HG03039 (cell line): Measurements from ENCODE around the gene NAA80.
A peak's percentile ranks its signal among the peaks of the same experiment; 100 is the strongest.

Source experiments
- ATAC-seq: cut with Tn5 transposase; IDR thresholded peaks from one replicate; pipeline ENCODE4 v1.9.1; 2021; ENCODE audit warnings: mild to moderate bottlenecking, moderate library complexity; ENCODE audit not compliant: unreplicated experiment

Gene NAA80

DNA sequence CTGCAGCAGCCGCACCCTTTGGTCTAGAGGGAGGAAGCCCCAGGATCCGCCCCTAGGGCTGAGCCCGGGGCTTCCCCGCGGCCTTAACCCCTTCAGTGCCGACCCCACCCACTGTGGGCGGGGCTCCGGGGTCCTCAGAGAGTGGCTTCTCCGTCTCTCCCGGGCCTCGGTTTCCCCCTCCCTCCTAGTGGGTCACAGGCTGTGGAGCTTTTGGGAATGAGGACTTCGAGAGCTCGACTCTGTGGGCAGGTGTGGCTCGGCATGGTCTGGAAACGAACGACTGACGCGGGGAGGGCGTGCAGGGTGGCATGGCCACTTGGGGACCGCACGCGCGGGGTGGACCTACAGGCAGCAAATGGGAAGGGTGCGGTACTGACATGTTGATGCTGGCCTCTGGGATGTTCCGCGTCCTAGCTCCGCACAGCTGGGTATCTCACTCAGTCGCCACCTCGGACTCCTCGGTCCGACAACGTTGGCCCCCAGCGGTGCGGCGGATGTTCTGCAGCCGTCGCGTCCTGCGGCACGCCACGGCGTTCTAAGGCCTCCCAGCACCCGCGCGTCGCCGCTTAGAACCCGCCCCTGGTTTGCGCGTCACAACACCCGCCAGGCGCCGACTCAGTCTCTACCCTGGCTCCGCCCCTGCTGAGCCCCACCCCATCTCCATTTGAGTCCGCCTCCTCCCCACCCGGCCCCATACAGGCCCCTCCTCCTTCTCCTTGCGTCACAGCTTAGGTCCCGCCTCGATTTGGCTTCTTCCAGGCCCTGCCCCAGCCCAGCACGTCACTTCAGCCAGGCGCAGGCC, at the start of gene NAA80, which contains the start of gene HYAL3:
NAA80 (minus strand) TSS at position 570 of the 802 bp plus-strand sequence. CDS start 1,942 bp downstream, outside the sequence.
HYAL3 (minus strand) TSS at position 570 of the 802 bp plus-strand sequence. CDS start 3,803 bp downstream, outside the sequence.
- ATAC-seq, result peak; percentile 77

DNA sequence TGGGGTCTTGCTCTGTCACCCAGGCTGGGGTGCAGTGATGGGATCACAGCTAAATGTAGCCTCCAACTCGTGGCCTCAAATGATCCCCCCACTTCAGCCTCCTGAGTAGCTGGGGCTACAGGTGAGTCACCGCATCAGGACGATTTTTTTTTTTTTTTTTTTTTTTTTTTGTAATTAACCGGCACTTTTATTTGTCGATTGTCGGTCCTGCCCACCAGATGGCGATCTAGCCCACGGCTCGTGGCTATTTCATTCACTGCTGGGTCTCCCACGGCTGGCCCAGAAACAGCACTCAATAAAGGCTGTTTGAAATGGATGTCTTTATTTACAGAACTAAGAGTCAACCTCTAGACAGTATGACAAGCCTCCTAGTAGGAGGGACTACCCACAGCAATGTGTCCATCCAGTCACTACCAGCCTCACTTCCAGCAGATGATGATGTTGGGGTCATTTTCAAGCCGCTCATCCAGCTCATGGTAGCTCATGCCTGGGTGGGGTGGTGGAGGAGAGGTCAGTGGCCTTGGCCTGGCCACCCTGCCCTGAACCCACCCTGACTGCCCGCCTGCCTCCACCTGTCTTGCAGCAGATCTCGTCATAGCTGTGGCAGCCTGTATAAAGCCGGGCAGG, 48.1 kb upstream of the NAA80 start:
- ATAC-seq, result no peak

- no peak for ATAC-seq
Observed at GRCh38 chr3:50345586-50346234, 46.5 kb upstream of the NAA80 start, which contains the start of gene ZMYND10. Gene ZMYND10, minus strand, starts transcription at chr3:50345732. Its CDS starts 153 bp downstream, at chr3:50345579.

DNA sequence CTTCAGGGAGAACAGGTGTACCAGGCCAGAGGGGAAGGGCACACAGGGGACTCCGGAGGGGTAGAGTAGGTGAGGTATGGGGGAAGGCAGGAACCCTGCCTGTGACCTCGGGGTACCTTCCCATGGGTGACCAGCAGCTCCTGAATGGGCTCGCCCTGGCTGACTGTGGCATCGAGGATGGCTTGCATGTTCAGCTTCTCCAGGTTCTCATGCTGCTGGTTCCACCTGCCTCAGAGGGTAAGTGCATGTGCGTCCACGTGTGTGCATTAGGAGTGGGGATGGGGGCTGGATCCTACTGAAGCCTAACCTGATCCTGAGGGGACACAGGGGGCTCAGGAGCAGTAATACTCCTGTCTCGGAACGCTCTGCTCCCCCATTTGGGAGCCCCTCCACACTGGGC, 45.8 kb upstream of the NAA80 start:
- ATAC-seq, result no peak

DNA sequence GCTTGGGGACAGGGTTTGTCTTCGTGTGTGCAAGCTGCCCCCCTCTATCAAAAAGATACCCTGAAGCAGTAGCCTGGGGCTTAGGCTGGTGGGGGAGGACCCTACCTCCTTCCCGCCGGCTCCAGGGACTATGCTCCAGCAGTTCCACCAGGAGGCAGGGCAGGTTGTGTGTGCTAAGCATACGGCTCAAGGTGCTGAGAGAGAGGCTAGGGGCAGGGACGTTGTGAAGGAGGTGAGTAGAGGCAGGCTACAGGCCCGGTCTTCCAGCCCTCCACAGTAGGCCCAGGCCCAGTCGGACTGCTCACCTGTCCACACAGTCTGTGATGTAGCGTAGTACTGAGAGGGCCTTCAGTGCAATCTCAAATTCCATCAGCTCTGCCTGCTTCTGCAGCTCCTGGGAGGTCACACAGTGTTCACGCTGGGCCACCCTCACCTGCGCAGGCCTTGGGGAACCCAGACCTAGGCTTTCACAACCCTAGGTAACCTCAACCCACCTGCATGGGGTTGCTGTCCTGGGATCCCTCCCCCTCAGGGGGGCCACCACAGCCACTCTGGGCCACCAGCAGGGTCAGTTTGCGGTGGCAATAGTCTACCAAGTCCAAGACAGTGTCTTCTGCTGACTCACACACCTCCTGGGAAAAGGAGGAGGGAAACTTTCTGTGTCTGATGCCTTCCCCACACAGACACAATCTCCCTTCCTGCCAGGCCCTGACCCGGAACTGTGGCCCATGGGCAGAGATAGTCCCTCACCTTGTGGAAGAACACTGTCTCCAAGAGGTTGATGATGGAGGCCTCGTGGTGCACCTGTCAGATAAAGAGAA, 43.8 kb upstream of the NAA80 start:
- ATAC-seq, result no peak

DNA sequence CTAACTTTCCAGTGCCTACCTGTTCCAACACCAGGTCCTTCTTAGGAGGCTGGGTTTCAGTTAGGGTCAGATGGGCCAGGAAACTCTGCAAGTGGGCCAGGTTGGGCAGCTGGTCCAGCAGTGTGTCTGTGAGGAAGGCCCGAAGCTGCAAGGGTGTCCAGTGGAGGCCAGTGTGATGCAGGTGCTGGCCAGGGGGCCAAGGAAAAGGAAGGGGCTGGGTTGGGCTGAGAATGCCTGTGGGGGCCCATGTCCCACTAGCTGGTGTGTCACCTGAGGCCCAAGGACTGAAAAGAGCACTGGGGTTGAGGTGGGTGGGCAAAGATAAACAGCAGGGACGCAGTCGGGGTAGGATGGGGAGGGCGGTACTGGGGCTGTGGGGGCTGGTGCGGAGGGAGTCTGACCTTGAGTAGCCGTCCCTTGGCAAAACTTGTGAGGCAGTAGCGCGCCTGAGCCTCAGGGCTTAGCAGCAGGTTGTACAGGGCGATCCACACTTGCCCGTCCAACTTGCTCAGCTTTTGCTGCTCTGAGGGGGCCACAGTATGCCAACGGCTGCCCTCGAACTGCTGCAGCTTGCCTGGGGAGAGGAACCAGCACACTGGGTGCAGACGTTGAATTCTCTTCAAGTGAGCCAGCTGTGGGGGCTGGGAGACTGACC, 42.9 kb upstream of the NAA80 start:
- no peak for ATAC-seq

- no peak for ATAC-seq
Observed at GRCh38 chr3:50341537-50341936, 42.3 kb upstream of the NAA80 start.

DNA sequence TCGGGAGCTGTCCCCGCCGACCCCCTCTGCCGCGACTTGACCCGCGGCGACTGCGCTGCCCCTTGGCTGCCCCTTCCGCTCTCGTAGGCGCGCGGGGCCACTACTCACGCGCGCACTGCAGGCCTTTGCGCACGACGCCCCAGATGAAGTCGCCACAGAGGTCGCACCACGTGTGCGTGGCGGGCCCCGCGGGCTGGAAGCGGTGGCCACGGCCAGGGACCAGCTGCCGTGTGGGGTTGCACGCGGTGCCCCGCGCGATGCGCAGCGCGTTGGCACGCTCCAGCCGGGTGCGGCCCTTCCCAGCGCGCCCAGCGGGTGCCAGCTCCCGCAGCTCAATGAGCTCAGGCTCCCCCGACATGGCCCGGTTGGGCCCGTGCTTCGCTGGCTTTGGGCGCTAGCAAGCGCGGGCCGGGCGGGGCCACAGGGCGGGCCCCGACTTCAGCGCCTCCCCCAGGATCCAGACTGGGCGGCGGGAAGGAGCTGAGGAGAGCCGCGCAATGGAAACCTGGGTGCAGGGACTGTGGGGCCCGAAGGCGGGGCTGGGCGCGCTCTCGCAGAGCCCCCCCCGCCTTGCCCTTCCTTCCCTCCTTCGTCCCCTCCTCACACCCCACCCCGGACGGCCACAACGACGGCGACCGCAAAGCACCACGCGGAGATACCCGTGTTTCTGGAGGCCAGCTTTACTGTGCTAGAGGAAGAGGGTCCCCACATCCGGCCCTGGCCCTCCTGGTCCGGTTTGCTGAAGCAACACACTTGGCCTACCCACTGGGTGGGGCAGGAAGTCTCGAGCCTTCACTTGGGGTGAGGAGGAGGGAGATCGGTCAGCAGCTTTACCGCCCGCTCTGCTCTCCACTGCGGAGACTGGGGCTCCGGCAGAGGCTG, 41.5 kb upstream of the NAA80 start, which contains the start of gene RASSF1:
RASSF1 (minus strand) TSS at position 389 of the 882 bp plus-strand sequence; CDS start at position 358, 31 bp downstream.
- ATAC-seq, result no peak

- ATAC-seq, result no peak
Observed at GRCh38 chr3:50340147-50340447, 40.9 kb upstream of the NAA80 start.

DNA sequence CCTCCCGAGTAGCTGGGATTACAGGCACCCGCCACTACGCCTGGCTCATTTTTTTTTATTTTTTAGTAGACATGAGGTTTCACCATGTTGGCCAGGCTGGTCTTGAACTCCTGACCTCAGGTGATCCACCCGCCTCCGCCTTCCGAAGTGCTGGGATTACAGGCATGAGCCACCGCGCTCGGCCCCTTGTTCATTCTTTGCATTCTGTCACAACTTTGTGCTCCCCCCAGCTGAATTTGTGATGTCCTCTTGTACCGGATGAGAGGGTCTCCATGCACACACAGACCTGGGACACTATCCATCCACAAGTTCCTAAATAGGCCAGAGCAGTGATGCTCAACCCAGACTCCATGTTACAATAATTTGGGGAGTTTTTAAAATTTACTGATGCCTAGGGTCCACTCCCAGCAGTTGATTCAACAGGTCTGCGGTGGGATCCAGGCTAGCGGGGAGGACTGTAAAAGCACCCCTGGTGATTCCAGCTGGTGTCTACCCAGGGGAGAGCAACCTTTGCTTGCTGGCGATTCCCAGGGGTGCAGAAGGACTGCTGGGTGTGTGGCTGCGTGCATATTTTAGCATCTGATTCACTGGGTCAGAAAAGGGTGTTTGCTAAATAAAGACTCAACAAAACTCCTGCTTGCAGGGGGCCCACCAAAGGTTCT, 40.4 kb upstream of the NAA80 start:
- no peak for ATAC-seq

DNA sequence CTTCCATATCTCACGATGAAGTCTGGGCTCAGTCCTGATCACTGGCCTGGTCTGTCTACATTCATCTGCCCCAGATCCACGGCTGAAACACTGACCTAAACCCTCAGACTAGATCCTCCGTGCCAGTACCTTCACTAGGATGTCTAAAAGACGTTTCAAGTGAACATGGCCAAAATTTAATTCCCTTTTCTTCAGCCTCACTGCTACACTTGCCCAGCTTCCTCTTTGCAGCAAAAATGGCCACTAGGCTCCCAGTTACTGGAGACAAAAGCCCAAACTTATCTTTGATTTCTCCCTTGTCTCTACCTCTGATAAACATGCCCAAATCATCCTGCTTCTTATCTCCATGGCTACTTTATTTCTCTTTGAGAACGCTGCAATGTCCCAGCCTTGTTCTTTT, 39.8 kb upstream of the NAA80 start:
- ATAC-seq, result no peak

DNA sequence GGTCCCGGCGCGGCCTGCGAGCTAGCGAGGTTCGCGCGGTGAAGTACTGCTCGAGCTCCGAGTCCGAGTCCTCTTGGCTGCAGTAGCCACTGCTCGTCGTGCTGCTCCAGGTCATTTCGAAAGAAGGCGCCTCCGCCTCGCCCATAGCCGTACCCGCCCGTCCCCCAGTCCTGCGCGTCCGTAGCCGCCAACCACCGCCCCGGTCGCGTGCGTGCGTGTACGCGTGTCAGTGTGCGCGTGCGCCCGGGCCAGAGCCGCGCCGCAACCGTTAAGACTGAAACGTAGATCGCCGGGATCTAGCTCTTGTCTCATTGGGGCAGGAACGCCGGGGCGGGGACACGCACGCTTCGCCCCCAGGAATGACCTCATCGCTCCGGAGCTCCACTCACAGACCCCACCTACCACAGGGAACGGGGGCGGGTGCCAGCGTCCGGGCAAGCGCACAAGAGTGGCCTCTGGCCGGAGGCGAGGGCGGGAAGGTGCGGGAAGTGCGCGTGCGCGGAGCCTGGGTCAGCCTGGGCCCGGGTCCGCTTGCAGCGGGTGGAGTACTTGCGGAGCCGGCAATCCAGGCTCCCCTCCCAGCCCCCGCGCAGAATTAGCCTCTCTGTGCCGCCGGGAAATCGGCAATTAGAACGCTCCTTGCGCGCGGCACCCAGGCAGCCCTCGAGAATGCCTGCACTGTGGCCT, 38.1 kb upstream of the NAA80 start:
- peak; percentile 70 for ATAC-seq

- ATAC-seq, result peak; percentile 34
Observed at GRCh38 chr3:50336452-50337174, 37.4 kb upstream of the NAA80 start.

DNA sequence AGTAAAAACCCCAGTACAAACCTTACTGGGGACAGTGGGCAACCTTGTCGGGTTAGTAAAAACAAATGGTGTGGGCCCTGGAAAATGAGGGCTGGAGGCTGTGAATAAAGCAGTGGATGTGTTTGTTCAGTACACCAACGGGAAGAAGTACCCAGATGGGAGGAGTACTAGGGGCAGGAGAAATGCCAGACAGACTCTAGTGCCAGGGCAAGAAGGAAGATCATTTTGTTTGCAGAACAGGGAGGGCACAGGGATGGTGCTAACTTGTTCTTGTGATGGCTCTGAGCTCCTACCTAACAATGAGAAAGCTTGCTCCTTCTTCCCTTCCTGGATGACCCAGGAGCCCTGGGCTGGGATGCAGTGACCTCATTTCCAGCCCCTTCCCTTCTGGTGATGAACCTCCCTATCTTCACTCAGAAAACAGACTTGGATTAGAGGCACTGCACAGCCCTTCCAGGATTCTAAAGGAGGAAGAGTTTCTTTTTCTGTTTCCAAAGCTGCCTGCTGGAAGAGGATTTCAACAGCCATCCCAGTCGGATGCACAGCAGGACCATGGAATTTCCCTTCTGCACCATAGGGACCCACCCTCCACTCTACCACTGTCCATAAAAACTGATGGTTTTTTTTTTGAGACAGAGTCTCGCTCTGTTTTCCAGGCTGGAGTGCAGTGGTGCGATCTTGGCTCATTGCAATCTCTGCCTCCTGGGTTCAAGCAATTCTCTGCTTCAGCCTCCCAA, 35.3 kb upstream of the NAA80 start:
- no peak for ATAC-seq

DNA sequence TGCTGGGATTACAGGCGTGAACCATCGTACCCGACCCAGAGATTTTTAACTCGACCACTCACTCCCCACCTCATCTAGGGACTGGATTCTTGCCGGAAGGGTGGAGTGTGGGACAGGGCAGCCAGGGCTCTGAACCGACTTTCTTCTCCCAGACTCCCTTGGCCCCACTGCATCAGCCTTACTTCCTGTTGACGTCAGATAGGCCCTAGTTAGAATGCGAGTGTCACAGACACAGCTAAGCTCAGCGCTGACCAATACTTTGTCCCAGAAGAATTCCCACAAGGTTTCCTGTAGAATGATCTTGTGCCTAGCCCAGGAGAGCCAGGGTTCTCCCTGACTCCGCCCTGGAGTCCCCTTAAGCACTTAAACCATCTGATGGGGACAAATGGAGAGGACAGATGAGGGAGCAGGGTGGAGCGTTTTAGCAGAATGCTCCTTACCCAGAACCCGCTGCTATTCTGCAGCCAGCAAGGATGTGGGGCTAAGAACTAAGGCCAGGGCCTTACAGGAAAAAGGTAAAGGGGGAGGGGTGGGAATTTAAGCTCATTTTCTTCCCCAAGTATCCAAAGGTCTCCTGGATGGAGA, 34.6 kb upstream of the NAA80 start:
- no peak for ATAC-seq

DNA sequence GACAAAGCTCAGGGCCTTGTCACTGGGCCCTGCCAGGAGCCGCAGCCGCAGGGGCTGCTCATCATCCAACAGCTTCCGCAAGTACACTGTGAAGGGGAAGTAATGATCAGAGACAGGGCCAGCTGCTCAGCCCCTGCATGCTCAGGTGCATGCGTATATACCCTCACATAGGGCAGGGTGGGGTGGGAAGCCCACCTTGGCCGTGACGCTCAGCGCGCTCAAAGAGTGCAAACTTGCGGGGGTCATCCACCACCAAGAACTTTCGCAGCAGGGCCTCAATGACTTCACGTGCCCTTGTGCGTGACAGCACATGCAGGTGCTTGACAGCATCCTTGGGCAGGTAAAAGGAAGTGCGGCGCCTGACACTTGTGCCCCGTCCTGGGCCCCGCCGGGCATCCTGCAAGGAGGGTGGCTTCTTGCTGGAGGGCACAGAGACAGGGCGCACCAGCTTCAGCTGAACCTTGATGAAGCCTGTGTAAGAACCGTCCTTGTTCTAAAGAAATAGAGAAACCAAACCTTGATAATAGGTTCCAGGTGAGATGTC, 32.2 kb upstream of the NAA80 start:
- ATAC-seq, result no peak
